MM.1S (cell line): ENCODE measurements around the gene RNASE7.

Experiments used
- CTCF ChIP-seq: fragments of 300-600 bp; sonication (generic); IDR thresholded peaks from 2 replicates; pipeline ENCODE4 v1.5.1; 2016; ENCODE audit warnings: antibody characterized with exemption, low read length, mixed read lengths
- EZH2phosphoT487 ChIP-seq: fragments of 300-600 bp; sonication (generic); IDR thresholded peaks from 2 replicates; pipeline ENCODE4 v1.6.1; 2018; ENCODE audit warnings: antibody characterized with exemption, low read length

- TF ChIP-seq CTCF (no peak), EZH2phosphoT487 (no peak)
These were observed 45.6 kb upstream of the RNASE7 start for GRCh38 chr14:20996521-20996920.
